Gastrocnemius medialis (tissue), 4 donors: ENCODE results near the gene CBS. TPM values are rescaled to one million over a fixed set of nuclear protein-coding genes. Genes with fewer than 3 reads are reported as not detected.

Experiments used
- ATAC-seq, 2 donors: fragments of 150-250 bp; one replicate each; pipeline ENCODE4 v1.9.1; 2016
- DNase-seq, 2 donors: peaks; one replicate each; pipeline ENCODE4 v3.0.0-alpha.2; 2019
- H3K27ac ChIP-seq, 4 donors: fragments of 200-600 bp; sonication (generic); 1 replicate in 1 of 4; 2 replicates in 3 of 4; pipeline ENCODE4 v1.5.1; 2016 to 2018; ENCODE audit warnings: mild to moderate bottlenecking in 2 of 4, moderate library complexity in 1 of 4
- H3K27me3 ChIP-seq, 3 donors: fragments of 200-600 bp; sonication (generic) in 2 of 3; 1 replicate in 1 of 3; 2 replicates in 2 of 3; pipeline versions ENCODE4 v1.5.1 to v1.6.0; 2016 to 2019; ENCODE audit warnings: mild to moderate bottlenecking in 1 of 3, moderate library complexity in 1 of 3
- H3K36me3 ChIP-seq, 2 donors: fragments of 200-600 bp; sonication (generic) in 1 of 2; one replicate each; pipeline ENCODE4 v1.5.1; 2017 to 2018
- H3K4me1 ChIP-seq, 2 donors: fragments of 200-600 bp; sonication (generic) in 1 of 2; one replicate each; pipeline ENCODE4 v1.5.1; 2016 to 2017; ENCODE audit warnings: mild to moderate bottlenecking in 2 of 2
- H3K4me3 ChIP-seq, 4 donors: fragments of 200-600 bp; sonication (generic) in 3 of 4; 1 replicate in 1 of 4; 2 replicates in 3 of 4; pipeline ENCODE4 v1.5.1; 2016 to 2019; ENCODE audit warnings: mild to moderate bottlenecking in 2 of 4
- H3K9me3 ChIP-seq, 3 donors: fragments of 200-600 bp; sonication (generic) in 2 of 3; 1 replicate in 1 of 3; 2 replicates in 2 of 3; pipeline ENCODE4 v1.5.1; 2016 to 2019
- CTCF ChIP-seq, 5 experiments: fragments of 450-650 bp in 3 of 5; fragments of 200-600 bp in 2 of 5; sonication (generic) in 2 of 5; IDR thresholded peaks in 4 of 5; conservative IDR thresholded peaks in 1 of 5; 1 replicate in 4 of 5; 2 replicates in 1 of 5; pipeline ENCODE4 v1.5.1; 2016 to 2019; ENCODE audit warnings: antibody characterized with exemption in 5 of 5, mild to moderate bottlenecking in 3 of 5, moderate library complexity in 3 of 5
- POLR2A ChIP-seq, 2 donors: fragments of 450-650 bp; IDR thresholded peaks; one replicate each; pipeline ENCODE4 v1.6.1; 2017; ENCODE audit warnings: antibody characterized with exemption in 2 of 2, mild to moderate bottlenecking in 2 of 2, moderate library complexity in 2 of 2
- in situ Hi-C, 4 donors: fragments of 200-750 bp; cut with MboI; loops; one replicate each; pipeline versions ENCODE4 v1.15.0 to v1.8.0; 2017; ENCODE audit warnings: low sequenced_read_pairs in 4 of 4
- intact Hi-C: fragments of 100-400 bp; cut with DNase I; formaldehyde crosslinking; loops from one replicate; pipeline ENCODE4 v1.15.1; 2023; ENCODE audit warnings: low total_unique reads
- total RNA-seq, 4 donors: library from RNA; depleted of rRNA; stranded (reverse); fragments of >200 nt; gene quantifications; one replicate each; pipeline versions ENCODE4 v1.1.0 to v1.2.3, GENCODE V29; 2016

The CBS gene
- total RNA-seq, 4 donors from 2014 or later = 1.0 to 3.4 (median 1.4) TPM

- Histone ChIP-seq H3K4me3 (no peak overlapping the region), H3K27me3 (no peaks in the 10 kb centered on the region), H3K27ac (no peak overlapping the region), H3K4me1 (no peaks in the 10 kb centered on the region), H3K36me3 (peaks cover 0 to 44% of the 10 kb centered on the region in 2 donors), H3K9me3 (no peaks in the 10 kb centered on the region)
- ATAC-seq (no peak), DNase-seq (no peak)
- no peak for TF ChIP-seq CTCF (IDR thresholded peaks at IDR 0.05 in 4 of 5, conservative IDR thresholded peaks at IDR 0.05 in 1 of 5)
- no peak for TF ChIP-seq POLR2A (IDR thresholded peaks at IDR 0.05)
- intact Hi-C loops = no loop called here
- in situ Hi-C loops = no loop called here
Measured at GRCh38 chr21:43023175-43023574, 52.5 kb downstream of the CBS start.

GRCh38 chr21:43021756-43022600, 53.7 kb downstream of the CBS start:
- TF ChIP-seq POLR2A (IDR thresholded peaks at IDR 0.05) (no peak), CTCF (IDR thresholded peaks at IDR 0.05 in 4 of 5, conservative IDR thresholded peaks at IDR 0.05 in 1 of 5) (no peak)
- Histone ChIP-seq H3K9me3 (no peaks in the 10 kb centered on the region), H3K4me3 (no peak overlapping the region), H3K27me3 (no peaks in the 10 kb centered on the region), H3K27ac (no peak overlapping the region), H3K36me3 (peaks cover 0 to 48% of the 10 kb centered on the region in 2 donors), H3K4me1 (no peaks in the 10 kb centered on the region)
- DNase-seq (no peak), ATAC-seq (no peak)
- in situ Hi-C loops = no loop called here
- intact Hi-C loops = no loop called here

GRCh38 chr21:43021191-43021590, 54.4 kb downstream of the CBS start:
- TF ChIP-seq CTCF (IDR thresholded peaks at IDR 0.05 in 4 of 5, conservative IDR thresholded peaks at IDR 0.05 in 1 of 5) (no peak), POLR2A (IDR thresholded peaks at IDR 0.05) (no peak)
- no peak overlapping the region for H3K4me3 ChIP-seq
- intact Hi-C loops = no loop called here
- no peak for ATAC-seq
- H3K36me3 ChIP-seq = peaks cover 0 to 48% of the 10 kb centered on the region in 2 donors
- H3K9me3 ChIP-seq = no peaks in the 10 kb centered on the region
- in situ Hi-C loops = no loop called here
- no peaks in the 10 kb centered on the region for H3K4me1 ChIP-seq
- no peak for DNase-seq
- no peaks in the 10 kb centered on the region for H3K27me3 ChIP-seq
- no peak overlapping the region for H3K27ac ChIP-seq

GRCh38 chr21:43020771-43021170, 54.9 kb downstream of the CBS start:
- Histone ChIP-seq H3K9me3 (no peaks in the 10 kb centered on the region), H3K4me3 (no peak overlapping the region), H3K27ac (no peak overlapping the region), H3K36me3 (peaks cover 0 to 46% of the 10 kb centered on the region in 2 donors), H3K4me1 (no peaks in the 10 kb centered on the region), H3K27me3 (no peaks in the 10 kb centered on the region)
- ATAC-seq (no peak), DNase-seq (no peak)
- TF ChIP-seq CTCF (IDR thresholded peaks at IDR 0.05 in 4 of 5, conservative IDR thresholded peaks at IDR 0.05 in 1 of 5) (no peak), POLR2A (IDR thresholded peaks at IDR 0.05) (no peak)
- intact Hi-C loops (no loop called here), in situ Hi-C loops (no loop called here)
